Neuronal stem cell (in vitro differentiated cells): ENCODE measurements around the gene RFPL1.
"Not testable (repeated sequence)": the region's sequence is repeated elsewhere in the genome, so short reads cannot be mapped to it uniquely, and the experiment has no call there.

Source experiments
- DNase-seq: peaks from one replicate; pipeline ENCODE4 v3.0.0-alpha.2; 2013; ENCODE audit warnings: low spot score
- H2AFZ ChIP-seq: one replicate; pipeline ENCODE4 v1.6.1; 2013; ENCODE audit warnings: mild to moderate bottlenecking, low read length, inconsistent platforms
- H2AK5ac ChIP-seq: 2 replicates; pipeline ENCODE4 v1.6.1; 2013; ENCODE audit warnings: low read depth, mild to moderate bottlenecking, inconsistent platforms, low read length, moderate library complexity, mixed read lengths
- H2BK120ac ChIP-seq: 2 replicates; pipeline ENCODE4 v1.6.1; 2013; ENCODE audit warnings: low read depth, mild to moderate bottlenecking, inconsistent platforms, low read length, moderate library complexity, mixed read lengths
- H2BK12ac ChIP-seq: one replicate; pipeline ENCODE4 v1.6.1; 2013; ENCODE audit warnings: low read length, inconsistent platforms
- H2BK15ac ChIP-seq: 2 replicates; pipeline ENCODE4 v1.6.1; 2013; ENCODE audit warnings: mild to moderate bottlenecking, low read length, inconsistent platforms, mixed read lengths
- H2BK5ac ChIP-seq: one replicate; pipeline ENCODE4 v1.6.1; 2013; ENCODE audit warnings: inconsistent platforms, mild to moderate bottlenecking, low read length, moderate library complexity
- H3K14ac ChIP-seq: one replicate; pipeline ENCODE4 v1.6.1; 2013; ENCODE audit warnings: low read length, inconsistent platforms
- H3K18ac ChIP-seq: 2 replicates; pipeline ENCODE4 v1.6.1; 2013; ENCODE audit warnings: low read length, inconsistent platforms
- H3K23ac ChIP-seq: 2 replicates; pipeline ENCODE4 v1.6.1; 2013; ENCODE audit warnings: low read depth, mild to moderate bottlenecking, mixed read lengths, low read length, inconsistent platforms; ENCODE audit not compliant: poor library complexity
- H3K27ac ChIP-seq: replicated peaks from 3 replicates; pipeline ENCODE4 v1.5.1; 2013; ENCODE audit warnings: low read length, inconsistent platforms
- H3K27me3 ChIP-seq, 3 experiments: 2 replicates each; pipeline ENCODE4 v1.6.1; 2013; ENCODE audit warnings: low read length in 3 of 3, mild to moderate bottlenecking in 2 of 3, inconsistent platforms in 1 of 3, low read depth in 1 of 3, mixed read lengths in 1 of 3, moderate library complexity in 1 of 3; ENCODE audit not compliant: control insufficient read depth in 3 of 3, insufficient read depth in 3 of 3
- H3K36me3 ChIP-seq, 2 donors: replicated peaks in 1 of 2; 2 replicates each; pipeline ENCODE4 v1.6.1; 2013; ENCODE audit warnings: low read length in 2 of 2; ENCODE audit not compliant: control insufficient read depth in 2 of 2, insufficient read depth in 2 of 2
- H3K4ac ChIP-seq: 2 replicates; pipeline ENCODE4 v1.6.1; 2013; ENCODE audit warnings: inconsistent platforms, mild to moderate bottlenecking, low read length, moderate library complexity
- H3K4me1 ChIP-seq, 2 donors: 1 replicate in 1 of 2; 2 replicates in 1 of 2; pipeline ENCODE4 v1.6.1; 2013; ENCODE audit warnings: low read length in 2 of 2, low read depth in 1 of 2; ENCODE audit not compliant: control insufficient read depth in 2 of 2, insufficient read depth in 1 of 2
- H3K4me2 ChIP-seq: one replicate; pipeline ENCODE4 v1.6.1; 2013; ENCODE audit warnings: mild to moderate bottlenecking, low read length, inconsistent platforms; ENCODE audit not compliant: insufficient read depth, poor library complexity, severe bottlenecking
- H3K4me3 ChIP-seq, 2 donors: 2 replicates each; pipeline ENCODE4 v1.5.1; 2013; ENCODE audit warnings: low read length in 2 of 2, mild to moderate bottlenecking in 2 of 2, inconsistent platforms in 1 of 2, moderate library complexity in 1 of 2
- H3K79me1 ChIP-seq: one replicate; pipeline ENCODE4 v1.6.1; 2013; ENCODE audit warnings: low read depth, mild to moderate bottlenecking, inconsistent platforms, low read length, moderate library complexity
- H3K9ac ChIP-seq: one replicate; pipeline ENCODE4 v1.6.1; 2013; ENCODE audit warnings: mild to moderate bottlenecking, low read depth, low read length, inconsistent platforms; ENCODE audit not compliant: poor library complexity
- H3K9me3 ChIP-seq, 2 donors: replicated peaks in 1 of 2; 2 replicates each; pipeline versions ENCODE3 to v1.6.1; 2013; ENCODE audit warnings: low read length in 2 of 2, mild to moderate bottlenecking in 2 of 2, inconsistent platforms in 1 of 2, low read depth in 1 of 2, mixed read lengths in 1 of 2, moderate library complexity in 1 of 2; ENCODE audit not compliant: control insufficient read depth in 2 of 2, insufficient read depth in 1 of 2
- H4K8ac ChIP-seq: one replicate; pipeline ENCODE4 v1.6.1; 2013; ENCODE audit warnings: low read depth, mild to moderate bottlenecking, inconsistent platforms, low read length, moderate library complexity
- H4K91ac ChIP-seq: one replicate; pipeline ENCODE4 v1.6.1; 2013; ENCODE audit warnings: low read length, low read depth, mild to moderate bottlenecking, inconsistent platforms; ENCODE audit not compliant: poor library complexity
- WGBS, 2 donors: extraction: QIAGEN DNeasy Blood & Tissue Kit; methylation state at CpG; one replicate each; pipeline ENCODE4 v1.1.7; 2013; ENCODE audit warnings: missing lambda C conversion rate in 2 of 2, mixed read lengths in 1 of 2; ENCODE audit not compliant: insufficient read length in 2 of 2, insufficient replicate concordance in 1 of 2; ENCODE audit errors: extremely low coverage in 2 of 2; 5-methylcytosine and 5-hydroxymethylcytosine counted together

The RFPL1 gene

DNA sequence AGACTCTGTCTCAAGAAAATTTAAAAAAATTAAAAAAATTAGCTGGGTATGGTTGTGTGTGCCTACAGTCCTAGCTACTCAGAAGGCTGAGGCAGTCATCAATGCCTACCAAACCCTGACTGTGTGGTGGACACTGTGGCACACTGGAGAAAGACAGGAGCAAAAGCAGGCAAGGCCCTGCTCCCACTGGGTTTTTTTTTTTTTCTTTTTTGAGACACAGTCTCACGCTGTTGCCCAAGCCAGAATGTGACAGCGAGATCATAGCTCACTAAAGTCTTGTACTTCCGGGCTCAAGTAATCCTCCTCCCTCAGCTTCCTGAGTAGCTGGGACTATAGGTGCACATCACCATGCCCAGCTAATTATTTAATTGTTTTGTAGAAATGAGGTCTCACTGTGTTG is 46.3 kb downstream of the RFPL1 start:
- Histone ChIP-seq H4K8ac (no peak overlapping the region), H3K79me1 (no peaks in the 10 kb centered on the region), H2BK120ac (no peak overlapping the region), H4K91ac (no peak overlapping the region), H3K9me3 (peaks cover 0 to 9% of the 10 kb centered on the region in 2 donors), H3K23ac (no peak overlapping the region), H3K14ac (no peak overlapping the region), H2BK5ac (no peak overlapping the region), H2AFZ (no peak overlapping the region), H3K27me3 (peaks cover 13 to 32% (median 27%) of the 10 kb centered on the region in 3 experiments), H3K27ac (no peak overlapping the region), H3K4me3 (no peak overlapping the region), H3K9ac (no peak overlapping the region), H3K4ac (no peak overlapping the region), H3K36me3 (peaks cover 0 to 13% of the 10 kb centered on the region in 2 donors), H2AK5ac (no peak overlapping the region), H3K4me1 (peaks cover 6 to 9% of the 10 kb centered on the region in 2 donors), H2BK15ac (no peak overlapping the region), H2BK12ac (no peak overlapping the region), H3K18ac (no peak overlapping the region), H3K4me2 (no peak overlapping the region)
- no CpG with 5 or more reads among the region's 3 CpGs for WGBS, 2 donors
- DNase-seq = no peak

DNA sequence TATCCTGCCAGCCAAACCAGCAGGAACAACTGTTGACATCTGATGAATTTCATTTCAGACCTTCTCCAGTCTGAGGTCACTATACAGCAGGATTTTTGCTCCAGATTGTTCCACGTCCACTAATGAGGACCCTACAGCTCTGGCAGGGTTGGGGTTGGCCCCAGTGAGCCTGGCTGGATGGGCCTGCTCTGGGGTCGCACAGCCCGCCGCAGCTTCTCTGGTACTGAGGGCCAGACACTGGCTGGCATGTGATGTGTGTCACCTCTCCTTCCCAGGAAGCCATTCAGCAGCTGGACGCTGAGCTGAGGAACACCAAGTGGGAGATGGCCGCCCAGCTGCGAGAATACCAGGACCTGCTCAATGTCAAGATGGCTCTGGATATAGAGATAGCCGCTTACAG is 47.1 kb downstream of the RFPL1 start:
- Histone ChIP-seq H2BK15ac (no peak overlapping the region), H3K36me3 (peaks cover 0 to 13% of the 10 kb centered on the region in 2 donors), H2AK5ac (no peak overlapping the region), H4K91ac (no peak overlapping the region), H3K9ac (peak overlapping the region; percentile 45), H3K27me3 (peaks cover 6 to 24% (median 19%) of the 10 kb centered on the region in 3 experiments), H3K79me1 (no peaks in the 10 kb centered on the region), H2AFZ (no peak overlapping the region), H3K4me2 (no peak overlapping the region), H4K8ac (no peak overlapping the region), H2BK12ac (no peak overlapping the region), H2BK120ac (no peak overlapping the region), H3K4ac (no peak overlapping the region), H3K4me1 (peaks cover 2 to 9% of the 10 kb centered on the region in 2 donors), H3K4me3 (no peak overlapping the region), H3K14ac (no peak overlapping the region), H2BK5ac (no peak overlapping the region), H3K18ac (no peak overlapping the region), H3K9me3 (peaks cover 0 to 6% of the 10 kb centered on the region in 2 donors), H3K27ac (no peak overlapping the region), H3K23ac (no peak overlapping the region)
- WGBS, 2 donors = no CpG with 5 or more reads among the region's 8 CpGs
- no peak for DNase-seq

DNA sequence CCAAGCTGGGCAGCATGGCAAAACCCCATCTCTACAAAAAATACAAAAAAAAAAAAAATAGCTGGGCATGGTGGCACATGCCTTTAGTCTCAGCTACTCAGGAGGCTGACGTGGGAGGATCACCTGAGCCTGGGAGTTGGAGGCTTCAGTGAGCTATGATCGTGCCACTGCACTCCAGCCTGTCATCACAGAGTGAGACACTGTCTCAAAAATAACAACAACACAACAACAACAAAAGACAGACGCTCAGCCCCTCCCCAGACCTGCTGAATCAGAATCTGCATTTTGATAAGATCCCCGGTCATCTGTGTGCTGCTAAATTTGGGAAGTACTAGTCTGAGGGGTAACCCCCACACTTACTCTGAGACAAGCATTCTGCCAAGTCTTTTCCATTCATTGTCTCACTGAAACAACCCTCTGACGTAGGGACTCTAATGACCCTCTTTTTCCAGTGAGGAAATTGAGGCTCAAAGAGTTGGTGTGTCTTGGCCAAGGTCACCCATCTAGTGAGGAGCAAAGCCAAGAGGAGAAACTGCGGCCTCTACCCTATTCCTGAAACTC is 49.1 kb downstream of the RFPL1 start:
- Histone ChIP-seq H2AFZ (no peak overlapping the region), H3K14ac (no peak overlapping the region), H4K91ac (no peak overlapping the region), H3K23ac (no peak overlapping the region), H3K27me3 (peaks cover 0 to 3% (median 0%) of the 10 kb centered on the region in 3 experiments), H3K4me1 (no peaks in the 10 kb centered on the region), H3K4me3 (no peak overlapping the region), H3K9me3 (no peaks in the 10 kb centered on the region), H3K4me2 (no peak overlapping the region), H2BK120ac (no peak overlapping the region), H3K27ac (no peak overlapping the region), H2AK5ac (no peak overlapping the region), H3K79me1 (no peaks in the 10 kb centered on the region), H2BK15ac (no peak overlapping the region), H3K18ac (no peak overlapping the region), H3K36me3 (peaks cover 0 to 13% of the 10 kb centered on the region in 2 donors), H2BK5ac (no peak overlapping the region), H3K9ac (no peak overlapping the region), H4K8ac (no peak overlapping the region), H2BK12ac (no peak overlapping the region), H3K4ac (no peak overlapping the region)
- no peak for DNase-seq
- no CpG with 5 or more reads among the region's 6 CpGs for WGBS, 2 donors

DNA sequence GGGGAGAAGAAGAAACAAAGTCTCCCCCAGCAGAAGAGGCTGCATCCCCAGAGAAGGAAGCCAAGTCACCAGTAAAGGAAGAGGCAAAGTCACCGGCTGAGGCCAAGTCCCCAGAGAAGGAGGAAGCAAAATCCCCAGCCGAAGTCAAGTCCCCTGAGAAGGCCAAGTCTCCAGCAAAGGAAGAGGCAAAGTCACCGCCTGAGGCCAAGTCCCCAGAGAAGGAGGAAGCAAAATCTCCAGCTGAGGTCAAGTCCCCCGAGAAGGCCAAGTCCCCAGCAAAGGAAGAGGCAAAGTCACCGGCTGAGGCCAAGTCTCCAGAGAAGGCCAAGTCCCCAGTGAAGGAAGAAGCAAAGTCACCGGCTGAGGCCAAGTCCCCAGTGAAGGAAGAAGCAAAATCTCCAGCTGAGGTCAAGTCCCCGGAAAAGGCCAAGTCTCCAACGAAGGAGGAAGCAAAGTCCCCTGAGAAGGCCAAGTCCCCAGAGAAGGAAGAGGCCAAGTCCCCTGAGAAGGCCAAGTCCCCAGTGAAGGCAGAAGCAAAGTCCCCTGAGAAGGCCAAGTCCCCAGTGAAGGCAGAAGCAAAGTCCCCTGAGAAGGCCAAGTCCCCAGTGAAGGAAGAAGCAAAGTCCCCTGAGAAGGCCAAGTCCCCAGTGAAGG is 50.9 kb downstream of the RFPL1 start:
- not testable (repeated sequence) for H3K4me3 ChIP-seq, H4K91ac ChIP-seq, H4K8ac ChIP-seq, H3K27me3 ChIP-seq, H2AK5ac ChIP-seq, H2BK120ac ChIP-seq, DNase-seq, H2AFZ ChIP-seq, H3K23ac ChIP-seq, H2BK5ac ChIP-seq, H2BK15ac ChIP-seq, H3K4me2 ChIP-seq, H3K9me3 ChIP-seq, H3K4me1 ChIP-seq, H3K18ac ChIP-seq, H3K27ac ChIP-seq, H3K79me1 ChIP-seq, H3K14ac ChIP-seq, H3K9ac ChIP-seq, H2BK12ac ChIP-seq, H3K4ac ChIP-seq
- no CpG with 5 or more reads among the region's 8 CpGs for WGBS, 2 donors
- peaks cover 0 to 13% of the 10 kb centered on the region in 2 donors for H3K36me3 ChIP-seq
